Measurements from ENCODE around the gene MRPL43. TPM values are rescaled to one million over a fixed set of nuclear protein-coding genes. Genes with fewer than 3 reads are reported as not detected.
A peak's percentile ranks its signal among the peaks of the same experiment; 100 is the strongest.

Gene MRPL43
- total RNA-seq, 6 experiments from 2014 or later, result 37.0 to 73.5 (median 45.0) TPM

- intact Hi-C loops (cut with DNase I), result loop anchor here in 1 of 2 donors (10.0 kb wide), 1 partner anchor 341 kb away; no protein-coding TSS in a partner anchor
- WGBS (ENCODE audit: insufficient coverage, low coverage, low lambda C conversion rate, missing lambda C conversion rate), result 90% methylated on average over 2 of the region's 23 CpGs
- TF ChIP-seq POLR2A (IDR thresholded peaks at IDR 0.05), result no peak
- TF ChIP-seq, protein P1, sequence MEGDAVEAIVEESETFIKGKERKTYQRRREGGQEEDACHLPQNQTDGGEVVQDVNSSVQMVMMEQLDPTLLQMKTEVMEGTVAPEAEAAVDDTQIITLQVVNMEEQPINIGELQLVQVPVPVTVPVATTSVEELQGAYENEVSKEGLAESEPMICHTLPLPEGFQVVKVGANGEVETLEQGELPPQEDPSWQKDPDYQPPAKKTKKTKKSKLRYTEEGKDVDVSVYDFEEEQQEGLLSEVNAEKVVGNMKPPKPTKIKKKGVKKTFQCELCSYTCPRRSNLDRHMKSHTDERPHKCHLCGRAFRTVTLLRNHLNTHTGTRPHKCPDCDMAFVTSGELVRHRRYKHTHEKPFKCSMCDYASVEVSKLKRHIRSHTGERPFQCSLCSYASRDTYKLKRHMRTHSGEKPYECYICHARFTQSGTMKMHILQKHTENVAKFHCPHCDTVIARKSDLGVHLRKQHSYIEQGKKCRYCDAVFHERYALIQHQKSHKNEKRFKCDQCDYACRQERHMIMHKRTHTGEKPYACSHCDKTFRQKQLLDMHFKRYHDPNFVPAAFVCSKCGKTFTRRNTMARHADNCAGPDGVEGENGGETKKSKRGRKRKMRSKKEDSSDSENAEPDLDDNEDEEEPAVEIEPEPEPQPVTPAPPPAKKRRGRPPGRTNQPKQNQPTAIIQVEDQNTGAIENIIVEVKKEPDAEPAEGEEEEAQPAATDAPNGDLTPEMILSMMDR (IDR thresholded peaks at IDR 0.05), result no peak
- Histone ChIP-seq H3K4me3 (no peak overlapping the region), H3K9me3 (no peaks in the 10 kb centered on the region), H3K4me1 (no peaks in the 10 kb centered on the region), H3K27me3 (no peaks in the 10 kb centered on the region), H3K27ac (no peak overlapping the region), H3K36me3 (no peaks in the 10 kb centered on the region)
- DNase-seq (no peak), ATAC-seq (no peak)
These were observed 18.1 kb upstream of the MRPL43 start for GRCh38 chr10:101005361-101005760.

DNA sequence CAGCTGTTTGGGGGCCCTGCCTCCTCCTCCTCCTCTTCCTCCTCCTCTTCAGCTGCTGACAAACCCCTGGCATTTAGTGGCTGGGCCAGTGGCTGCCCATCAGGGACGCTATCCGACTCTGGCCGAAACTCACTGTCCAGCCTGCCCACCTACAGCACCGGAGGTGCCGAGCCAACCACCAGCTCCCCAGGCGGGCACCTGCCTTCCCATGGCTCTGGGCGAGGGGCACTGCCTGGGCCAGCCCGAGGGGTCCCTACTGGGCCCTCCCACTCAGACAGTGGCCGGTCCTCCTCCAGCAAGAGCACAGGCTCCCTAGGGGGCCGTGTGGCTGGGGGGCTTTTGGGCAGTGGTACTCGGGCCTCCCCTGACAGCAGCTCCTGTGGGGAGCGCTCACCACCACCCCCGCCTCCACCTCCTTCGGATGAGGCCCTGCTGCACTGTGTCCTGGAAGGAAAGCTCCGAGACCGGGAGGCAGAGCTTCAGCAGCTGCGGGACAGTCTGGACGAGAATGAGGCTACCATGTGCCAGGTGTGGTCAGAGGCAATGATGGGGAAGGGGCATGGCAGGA, 16.4 kb upstream of the MRPL43 start:
- DNase-seq (no peak), ATAC-seq (no peak)
- TF ChIP-seq, protein P1 (IDR thresholded peaks at IDR 0.05), result no peak
- TF ChIP-seq POLR2A (IDR thresholded peaks at IDR 0.05), result no peak
- 76% methylated on average over 4 of the region's 18 CpGs for WGBS (ENCODE audit: insufficient coverage, low coverage, low lambda C conversion rate, missing lambda C conversion rate)
- no peaks in the 10 kb centered on the region for H3K36me3 ChIP-seq
- peaks cover 0 to 2% (median under 1%) of the 10 kb centered on the region in 4 donors for H3K4me1 ChIP-seq
- no peaks in the 10 kb centered on the region for H3K9me3 ChIP-seq
- H3K27me3 ChIP-seq, result no peaks in the 10 kb centered on the region
- intact Hi-C loops (cut with DNase I), result loop anchor here in 1 of 2 donors (10.0 kb wide), 1 partner anchor 339 kb away; no protein-coding TSS in a partner anchor
- no peak overlapping the region for H3K4me3 ChIP-seq
- no peak overlapping the region for H3K27ac ChIP-seq

DNA sequence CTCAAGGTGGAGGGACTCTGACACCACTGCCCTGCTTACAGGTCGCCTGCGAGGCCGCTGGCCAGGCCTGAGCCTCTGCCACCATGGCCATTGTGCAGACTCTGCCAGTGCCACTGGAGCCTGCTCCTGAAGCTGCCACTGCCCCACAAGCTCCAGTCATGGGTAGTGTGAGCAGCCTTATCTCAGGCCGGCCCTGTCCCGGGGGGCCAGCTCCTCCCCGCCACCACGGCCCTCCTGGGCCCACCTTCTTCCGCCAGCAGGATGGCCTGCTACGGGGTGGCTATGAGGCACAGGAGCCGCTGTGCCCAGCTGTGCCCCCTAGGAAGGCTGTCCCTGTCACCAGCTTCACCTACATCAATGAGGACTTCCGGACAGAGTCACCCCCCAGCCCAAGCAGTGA, 15.2 kb upstream of the MRPL43 start:
- intact Hi-C loops (cut with DNase I), result loop anchor here in 1 of 2 donors (10.0 kb wide), 1 partner anchor 338 kb away; no protein-coding TSS in a partner anchor
- no CpG with 5 or more reads among the region's 11 CpGs for WGBS (ENCODE audit: insufficient coverage, low coverage, low lambda C conversion rate, missing lambda C conversion rate)
- Histone ChIP-seq H3K27me3 (no peaks in the 10 kb centered on the region), H3K4me3 (no peak overlapping the region), H3K36me3 (no peaks in the 10 kb centered on the region), H3K4me1 (peaks cover 0 to 12% (median 3%) of the 10 kb centered on the region in 4 donors), H3K27ac (peak overlapping the region in 1 of 3 donors; percentile 77), H3K9me3 (no peaks in the 10 kb centered on the region)
- TF ChIP-seq, protein P1 (IDR thresholded peaks at IDR 0.05), result no peak
- no peak for TF ChIP-seq POLR2A (IDR thresholded peaks at IDR 0.05)
- ATAC-seq (no peak), DNase-seq (no peak)

GRCh38 chr10:101001659-101002035, 14.3 kb upstream of the MRPL43 start:
- WGBS (ENCODE audit: insufficient coverage, low coverage, low lambda C conversion rate, missing lambda C conversion rate), result no CpG with 5 or more reads among the region's 5 CpGs
- ATAC-seq (no peak), DNase-seq (no peak)
- intact Hi-C loops (cut with DNase I), result loop anchor here in 1 of 2 donors (10.0 kb wide), 1 partner anchor 337 kb away; no protein-coding TSS in a partner anchor
- no peak for TF ChIP-seq POLR2A (IDR thresholded peaks at IDR 0.05)
- TF ChIP-seq, protein P1 (IDR thresholded peaks at IDR 0.05), result no peak
- H3K4me1 ChIP-seq, result peaks cover 0 to 14% (median 3%) of the 10 kb centered on the region in 4 donors
- no peaks in the 10 kb centered on the region for H3K27me3 ChIP-seq
- peak overlapping the region; percentile 26 to 96 (median 77) for H3K27ac ChIP-seq
- H3K4me3 ChIP-seq, result no peak overlapping the region
- H3K9me3 ChIP-seq, result no peaks in the 10 kb centered on the region
- H3K36me3 ChIP-seq, result no peaks in the 10 kb centered on the region

Measured in right lobe of liver (tissue), 6 donors.